K562 (cell line): Measurements from ENCODE around the gene TRIM27. TPM values are rescaled to one million over a fixed set of nuclear protein-coding genes. Genes with fewer than 3 reads are reported as not detected.
A peak's percentile ranks its signal among the peaks of the same experiment; 100 is the strongest.

ENCODE experiments used
- HDAC6 ChIP-seq: IDR thresholded peaks from 2 replicates; pipeline ENCODE4 v1.6.1; 2012; ENCODE audit warnings: low read depth, mild to moderate bottlenecking, control low read depth, inconsistent platforms, low read length, moderate library complexity
- NFE2 ChIP-seq: IDR thresholded peaks from 2 replicates; pipeline ENCODE4 v1.6.1; 2014; ENCODE audit warnings: antibody characterized with exemption, low read depth
- PTTG1 ChIP-seq: fragments of 450-650 bp; IDR thresholded peaks from 2 replicates; pipeline ENCODE4 v1.6.1; 2016; ENCODE audit warnings: low read depth, mild to moderate bottlenecking, missing genetic modification characterization, missing compliant biosample characterization
- RBM34 ChIP-seq: fragments of 200-400 bp; formaldehyde crosslinking; IDR thresholded peaks from 2 replicates; pipeline ENCODE4 v1.6.1; 2018; ENCODE audit warnings: low read length, borderline replicate concordance; ENCODE audit not compliant: insufficient read depth
- TBP ChIP-seq: optimal IDR thresholded peaks from 2 replicates; pipeline ENCODE3; 2011; ENCODE audit warnings: low read depth, low read length, improper control_type of control experiment
- ZNF717 ChIP-seq: fragments of 250-450 bp; sonication (Bioruptor Pico); IDR thresholded peaks from 2 replicates; pipeline ENCODE4 v1.5.0; 2021
- ZZZ3 ChIP-seq: fragments of 450-650 bp; IDR thresholded peaks from 2 replicates; pipeline ENCODE4 v1.6.1; 2016; ENCODE audit warnings: antibody characterized with exemption, mild to moderate bottlenecking, moderate library complexity
- polyA plus RNA-seq, 8 experiments: library from polyadenylated mRNA; depleted of rRNA in 4 of 8; stranded (reverse) in 5 of 8; unstranded in 3 of 8; fragments of >200 nt; fragmentation: Nextera tagmentation in 2 of 8; fragmentation: Illumina TruSeq in 1 of 8; extraction: Ambion mirVana in 2 of 8; extraction: Trizol in 1 of 8; gene quantifications; 2 replicates each; pipeline versions ENCODE4 v1.2.1 to v1.2.3, GENCODE V29; 2011 to 2014; ENCODE audit warnings: inconsistent platforms in 1 of 8, missing spikeins in 1 of 8
- total RNA-seq, 7 experiments: library from RNA; depleted of rRNA in 6 of 7; stranded (reverse); fragments of >200 nt in 6 of 7; fragmentation: Illumina TruSeq in 2 of 7; extraction: Trizol in 2 of 7; gene quantifications; 2 replicates each; pipeline versions ENCODE4 v1.2.1 to v1.2.3, GENCODE V29; 2011 to 2021; ENCODE audit warnings: low replicate concordance in 1 of 7
- TF ChIP-seq, protein P1 (sequence below): IDR thresholded peaks from 2 replicates; pipeline ENCODE4 v1.6.1; 2016; ENCODE audit warnings: missing genetic modification characterization, missing compliant biosample characterization
- TF ChIP-seq, protein P2 (sequence below): sonication (generic); formaldehyde crosslinking; IDR thresholded peaks from 2 replicates; pipeline ENCODE4 v1.9.0; 2022; ENCODE audit warnings: mild to moderate bottlenecking, missing genetic modification reagents

Gene TRIM27
- total and polyA plus RNA-seq, 9 of the 15 experiments (the other 6 are each of a cell fraction or from before 2014, with no cell fraction given): 37.7 to 235 (median 122) TPM

- TF ChIP-seq PTTG1 (tag) (peak; percentile 17; the same call in 1 of the 2 replicates), RBM34 (no peak), TBP (peak; percentile 11), ZNF717 (CRISPR knock-in tag) (0 out of 2 replicates have a peak, but pooled peaks have one; percentile 37), NFE2 (0 out of 2 replicates have a peak, but pooled peaks have one; percentile 32), ZZZ3 (no peak), HDAC6 (no peak)
- TF ChIP-seq, protein P1, sequence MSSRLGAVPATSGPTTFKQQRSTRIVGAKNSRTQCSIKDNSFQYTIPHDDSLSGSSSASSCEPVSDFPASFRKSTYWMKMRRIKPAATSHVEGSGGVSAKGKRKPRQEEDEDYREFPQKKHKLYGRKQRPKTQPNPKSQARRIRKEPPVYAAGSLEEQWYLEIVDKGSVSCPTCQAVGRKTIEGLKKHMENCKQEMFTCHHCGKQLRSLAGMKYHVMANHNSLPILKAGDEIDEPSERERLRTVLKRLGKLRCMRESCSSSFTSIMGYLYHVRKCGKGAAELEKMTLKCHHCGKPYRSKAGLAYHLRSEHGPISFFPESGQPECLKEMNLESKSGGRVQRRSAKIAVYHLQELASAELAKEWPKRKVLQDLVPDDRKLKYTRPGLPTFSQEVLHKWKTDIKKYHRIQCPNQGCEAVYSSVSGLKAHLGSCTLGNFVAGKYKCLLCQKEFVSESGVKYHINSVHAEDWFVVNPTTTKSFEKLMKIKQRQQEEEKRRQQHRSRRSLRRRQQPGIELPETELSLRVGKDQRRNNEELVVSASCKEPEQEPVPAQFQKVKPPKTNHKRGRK (tag): no peak
- TF ChIP-seq, protein P2, sequence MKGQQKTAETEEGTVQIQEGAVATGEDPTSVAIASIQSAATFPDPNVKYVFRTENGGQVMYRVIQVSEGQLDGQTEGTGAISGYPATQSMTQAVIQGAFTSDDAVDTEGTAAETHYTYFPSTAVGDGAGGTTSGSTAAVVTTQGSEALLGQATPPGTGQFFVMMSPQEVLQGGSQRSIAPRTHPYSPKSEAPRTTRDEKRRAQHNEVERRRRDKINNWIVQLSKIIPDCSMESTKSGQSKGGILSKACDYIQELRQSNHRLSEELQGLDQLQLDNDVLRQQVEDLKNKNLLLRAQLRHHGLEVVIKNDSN: no peak
Observed at GRCh38 chr6:28947067-28947765, 23.4 kb upstream of the TRIM27 start (continued).
